Subcutaneous abdominal adipose tissue (tissue), 5 donors: Measurements from ENCODE around the gene ZNF689.
A peak's percentile ranks its signal among the peaks of the same experiment; 100 is the strongest.

Experiments used
- H3K27ac ChIP-seq: one replicate; pipeline ENCODE4 v1.7.0; 2013; ENCODE audit warnings: low read depth, mild to moderate bottlenecking, inconsistent platforms, low read length, moderate library complexity
- H3K27me3 ChIP-seq, 5 donors: one replicate each; pipeline ENCODE4 v1.7.0; 2013; ENCODE audit warnings: low read length in 5 of 5, inconsistent platforms in 1 of 5; ENCODE audit not compliant: control insufficient read depth in 5 of 5, insufficient read depth in 4 of 5
- H3K36me3 ChIP-seq, 5 donors: one replicate each; pipeline ENCODE4 v1.7.0; 2013; ENCODE audit warnings: low read length in 5 of 5; ENCODE audit not compliant: control insufficient read depth in 5 of 5, insufficient read depth in 5 of 5
- H3K4me1 ChIP-seq, 5 donors: one replicate each; pipeline ENCODE4 v1.7.0; 2013; ENCODE audit warnings: low read length in 5 of 5, mild to moderate bottlenecking in 3 of 5, moderate library complexity in 1 of 5; ENCODE audit not compliant: control insufficient read depth in 5 of 5, insufficient read depth in 5 of 5
- H3K4me3 ChIP-seq, 5 donors: one replicate each; pipeline ENCODE4 v1.7.0; 2013; ENCODE audit warnings: low read length in 5 of 5, low read depth in 1 of 5
- H3K9ac ChIP-seq, 5 donors: one replicate each; pipeline ENCODE4 v1.7.0; 2013; ENCODE audit warnings: low read length in 5 of 5, mild to moderate bottlenecking in 4 of 5, moderate library complexity in 3 of 5
- H3K9me3 ChIP-seq, 5 donors: one replicate each; pipeline ENCODE4 v1.7.0; 2013; ENCODE audit warnings: low read length in 5 of 5; ENCODE audit not compliant: control insufficient read depth in 5 of 5
- donor health status: healthy.
- donor health status: healthy.
- donor health status: healthy.
- donor health status: healthy.
- donor health status: healthy.

The ZNF689 gene

GRCh38 chr16:30557707-30557956 is 52.6 kb downstream of the ZNF689 start:
- Histone ChIP-seq H3K27me3 (no peaks in the 10 kb centered on the region), H3K9me3 (no peaks in the 10 kb centered on the region), H3K4me1 (peaks cover 0 to 32% (median 23%) of the 10 kb centered on the region in 5 donors), H3K27ac (peak overlapping the region; percentile 89), H3K36me3 (peaks cover 0 to 36% (median 21%) of the 10 kb centered on the region in 5 donors), H3K9ac (peak overlapping the region; percentile 48 to 98 (median 92)), H3K4me3 (peak overlapping the region; percentile 71 to 88 (median 78))

GRCh38 chr16:30556125-30556473 is 54.1 kb downstream of the ZNF689 start:
- H3K4me3 ChIP-seq, result no peak overlapping the region
- peaks cover 0 to 24% (median 17%) of the 10 kb centered on the region in 5 donors for H3K4me1 ChIP-seq
- no peak overlapping the region for H3K27ac ChIP-seq
- peaks cover 0 to 36% (median 21%) of the 10 kb centered on the region in 5 donors for H3K36me3 ChIP-seq
- H3K9ac ChIP-seq, result no peak overlapping the region
- no peaks in the 10 kb centered on the region for H3K9me3 ChIP-seq
- H3K27me3 ChIP-seq, result no peaks in the 10 kb centered on the region

- H3K4me1 ChIP-seq, result peaks cover 0 to 21% (median 14%) of the 10 kb centered on the region in 5 donors
- H3K27me3 ChIP-seq, result no peaks in the 10 kb centered on the region
- no peak overlapping the region for H3K9ac ChIP-seq
These were observed 54.7 kb downstream of the ZNF689 start for GRCh38 chr16:30555315-30556124.

GRCh38 chr16:30554557-30555314 is 55.5 kb downstream of the ZNF689 start:
- H3K4me3 ChIP-seq, result no peak overlapping the region
- H3K27ac ChIP-seq, result no peak overlapping the region
- H3K9ac ChIP-seq, result no peak overlapping the region
- H3K27me3 ChIP-seq, result no peaks in the 10 kb centered on the region
- no peaks in the 10 kb centered on the region for H3K9me3 ChIP-seq
- peaks cover 0 to 36% (median 21%) of the 10 kb centered on the region in 5 donors for H3K36me3 ChIP-seq
- peaks cover 0 to 21% (median 14%) of the 10 kb centered on the region in 5 donors for H3K4me1 ChIP-seq

More at GRCh38 chr16:30555315-30556124, 54.7 kb downstream of the ZNF689 start:
- H3K27ac ChIP-seq, result no peak overlapping the region
- H3K9me3 ChIP-seq, result no peaks in the 10 kb centered on the region
- H3K4me3 ChIP-seq, result no peak overlapping the region
- peaks cover 0 to 36% (median 21%) of the 10 kb centered on the region in 5 donors for H3K36me3 ChIP-seq

- Histone ChIP-seq H3K27ac (no peak overlapping the region), H3K9me3 (no peaks in the 10 kb centered on the region), H3K4me1 (peaks cover 0 to 17% (median 10%) of the 10 kb centered on the region in 5 donors), H3K27me3 (no peaks in the 10 kb centered on the region), H3K9ac (peak overlapping the region in 1 of 5 donors; percentile 3), H3K4me3 (no peak overlapping the region), H3K36me3 (peaks cover 0 to 36% (median 21%) of the 10 kb centered on the region in 5 donors)
These were observed 56.7 kb downstream of the ZNF689 start for GRCh38 chr16:30553393-30553899.

GRCh38 chr16:30552956-30553355 is 57.2 kb downstream of the ZNF689 start:
- Histone ChIP-seq H3K4me1 (peaks cover 0 to 17% (median 10%) of the 10 kb centered on the region in 5 donors), H3K36me3 (peaks cover 0 to 36% (median 21%) of the 10 kb centered on the region in 5 donors), H3K27ac (no peak overlapping the region), H3K9me3 (no peaks in the 10 kb centered on the region), H3K27me3 (no peaks in the 10 kb centered on the region), H3K4me3 (no peak overlapping the region), H3K9ac (peak overlapping the region in 1 of 5 donors; percentile 3)
